ENCODE results near the gene ANKMY2.
A peak's percentile ranks its signal among the peaks of the same experiment; 100 is the strongest.
"Not testable (repeated sequence)": the region's sequence is repeated elsewhere in the genome, so short reads cannot be mapped to it uniquely, and the experiment has no call there.

Gene ANKMY2

DNA sequence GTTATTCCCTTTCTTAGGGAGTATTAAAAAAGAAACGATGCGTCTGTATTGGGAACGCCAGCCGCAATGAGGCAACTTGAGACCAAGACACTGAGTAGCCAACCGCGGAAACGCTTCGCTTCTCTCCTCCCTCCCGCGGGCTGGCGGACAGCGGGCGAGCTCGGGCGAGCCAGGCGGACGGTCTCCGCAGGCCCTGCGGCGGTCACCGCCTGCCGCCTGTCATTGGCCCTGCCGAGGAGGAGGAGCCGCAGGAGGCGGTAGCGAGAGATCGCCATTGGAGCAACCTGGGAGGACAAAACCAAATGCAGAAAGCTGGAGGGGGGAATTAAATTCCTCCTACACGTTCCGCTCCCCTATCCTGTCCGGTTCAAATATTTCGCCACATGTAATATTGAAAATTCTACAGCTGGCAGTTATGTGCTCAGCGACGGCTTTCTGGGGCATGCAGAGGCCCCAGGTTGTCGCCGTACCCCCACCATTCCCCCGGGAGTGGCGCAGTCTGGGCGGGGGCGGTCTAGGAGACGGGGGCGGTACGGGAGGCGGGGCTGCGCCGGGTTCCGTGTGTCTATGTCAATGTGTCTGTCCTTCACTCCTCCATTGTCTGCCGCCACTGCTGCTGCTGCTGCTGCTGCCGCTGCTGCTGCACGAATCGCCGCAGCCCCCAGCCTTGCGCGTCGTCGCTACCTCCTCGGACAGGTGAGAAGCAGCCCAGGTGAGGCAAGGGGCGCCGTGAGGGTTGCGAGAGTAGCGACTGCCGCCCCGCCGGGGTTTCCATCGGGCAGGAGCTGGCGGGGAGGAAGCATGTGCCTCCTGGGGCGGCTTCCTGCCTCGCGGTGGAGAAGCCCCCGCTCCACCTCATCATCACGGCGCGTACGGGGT lies at the start of gene ANKMY2, which contains the start of gene BZW2:
Gene ANKMY2, minus strand, starts transcription at position 162 of the 879 bp plus-strand sequence. CDS start 181 bp downstream, outside the sequence.
Gene BZW2, plus strand, starts transcription at position 589 of the 879 bp plus-strand sequence. CDS start 19,263 bp downstream, outside the sequence.
- Histone ChIP-seq H3K36me3 (ENCODE audit: insufficient read depth, low read depth, low read length) (no peaks in the 10 kb centered on the region), H3K9ac (ENCODE audit: low read depth, low read length) (peak within 1 kb of the TSS; percentile 95), H3K27ac (ENCODE audit: low read length) (peak within 1 kb of the TSS; percentile 97), H3K27me3 (ENCODE audit: insufficient read depth, low read length) (peaks cover 11% of the 10 kb centered on the region), H3K4me1 (ENCODE audit: insufficient read depth, low read length) (peaks cover 29% of the 10 kb centered on the region), H3K9me3 (ENCODE audit: insufficient read depth, low read depth, low read length) (no peaks in the 10 kb centered on the region), H3K4me3 (ENCODE audit: low read length) (peak within 1 kb of the TSS; percentile 95)

DNA sequence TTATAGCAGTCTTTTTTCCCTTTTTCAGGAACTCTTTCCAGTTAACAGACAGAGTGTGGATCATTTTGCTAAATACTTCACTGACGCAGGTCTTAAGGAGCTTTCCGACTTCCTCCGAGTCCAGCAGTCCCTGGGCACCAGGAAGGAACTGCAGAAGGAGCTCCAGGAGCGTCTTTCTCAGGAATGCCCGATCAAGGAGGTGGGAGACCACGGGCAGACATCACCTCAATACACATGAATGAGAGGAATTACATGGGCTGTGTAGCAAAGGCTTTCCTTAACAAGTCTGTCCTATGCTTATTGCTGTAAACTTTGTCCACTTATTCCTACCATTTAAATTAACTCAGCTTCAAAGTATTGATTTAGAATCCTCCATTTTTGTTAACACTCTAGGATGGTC lies 49.3 kb upstream of the ANKMY2 start:
- Histone ChIP-seq H3K36me3 (ENCODE audit: insufficient read depth, low read depth, low read length) (peaks cover 98% of the 10 kb centered on the region), H3K4me1 (ENCODE audit: insufficient read depth, low read length) (no peaks in the 10 kb centered on the region), H3K9ac (ENCODE audit: low read depth, low read length) (no peak overlapping the region), H3K4me3 (ENCODE audit: low read length) (no peak overlapping the region), H3K9me3 (ENCODE audit: insufficient read depth, low read depth, low read length) (no peaks in the 10 kb centered on the region), H3K27ac (ENCODE audit: low read length) (no peak overlapping the region), H3K27me3 (ENCODE audit: insufficient read depth, low read length) (no peaks in the 10 kb centered on the region)

DNA sequence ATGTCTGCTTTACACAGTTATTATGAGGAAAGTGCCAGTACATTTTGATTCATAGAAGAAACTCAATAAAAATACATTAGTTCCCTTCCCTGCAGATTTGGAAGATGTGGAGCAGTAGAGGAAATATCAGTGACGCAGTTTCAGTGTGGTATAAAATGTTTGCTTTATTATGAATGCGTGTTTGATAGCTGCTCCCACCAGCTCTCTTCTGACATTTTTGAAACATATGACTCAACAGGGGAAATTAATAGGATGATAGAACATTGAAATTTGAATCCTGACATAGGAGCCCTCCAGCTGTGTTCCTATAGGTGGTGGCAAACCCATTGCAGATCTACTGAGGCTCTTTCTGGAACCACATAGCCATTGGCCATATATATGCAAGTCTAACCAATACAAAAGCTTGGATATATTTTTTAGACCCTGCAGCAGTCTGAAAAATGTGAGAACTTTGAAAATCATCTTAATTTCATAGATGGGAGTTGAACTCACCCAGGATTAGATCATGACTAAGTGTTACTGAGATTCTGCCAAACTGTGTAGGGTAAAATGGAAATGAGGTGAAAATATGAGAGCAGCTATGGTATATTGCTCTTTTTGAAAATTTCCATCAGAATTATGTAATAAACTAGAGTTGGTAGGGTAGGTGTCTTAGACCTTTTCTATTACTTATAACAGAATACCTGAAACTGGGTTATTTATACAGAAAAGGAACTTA lies 48.2 kb upstream of the ANKMY2 start:
- Histone ChIP-seq H3K4me1 (ENCODE audit: insufficient read depth, low read length) (no peaks in the 10 kb centered on the region), H3K27me3 (ENCODE audit: insufficient read depth, low read length) (no peaks in the 10 kb centered on the region), H3K36me3 (ENCODE audit: insufficient read depth, low read depth, low read length) (peaks cover 94% of the 10 kb centered on the region), H3K4me3 (ENCODE audit: low read length) (no peak overlapping the region), H3K27ac (ENCODE audit: low read length) (no peak overlapping the region), H3K9me3 (ENCODE audit: insufficient read depth, low read depth, low read length) (no peaks in the 10 kb centered on the region), H3K9ac (ENCODE audit: low read depth, low read length) (no peak overlapping the region)

DNA sequence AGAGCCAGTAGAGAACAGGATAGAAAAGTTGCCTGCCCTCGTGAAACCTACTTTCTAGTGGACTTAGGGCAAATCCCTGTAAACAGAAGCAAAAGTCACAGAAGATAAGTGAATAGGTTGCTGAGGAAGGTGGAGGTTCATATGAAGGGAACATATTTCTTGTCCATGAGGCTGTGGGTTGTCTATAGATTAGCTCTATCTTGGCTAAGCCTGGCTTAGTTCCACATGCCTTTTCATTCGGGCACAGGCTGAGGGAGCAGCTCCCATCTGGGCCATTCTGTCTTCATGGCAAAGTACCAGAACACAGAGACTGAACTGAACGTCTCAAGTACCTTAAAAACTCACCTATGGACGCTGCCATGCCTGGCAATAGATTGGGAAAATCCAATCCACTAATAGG lies 45.7 kb upstream of the ANKMY2 start:
- no peak overlapping the region for H3K27ac ChIP-seq (ENCODE audit: low read length)

DNA sequence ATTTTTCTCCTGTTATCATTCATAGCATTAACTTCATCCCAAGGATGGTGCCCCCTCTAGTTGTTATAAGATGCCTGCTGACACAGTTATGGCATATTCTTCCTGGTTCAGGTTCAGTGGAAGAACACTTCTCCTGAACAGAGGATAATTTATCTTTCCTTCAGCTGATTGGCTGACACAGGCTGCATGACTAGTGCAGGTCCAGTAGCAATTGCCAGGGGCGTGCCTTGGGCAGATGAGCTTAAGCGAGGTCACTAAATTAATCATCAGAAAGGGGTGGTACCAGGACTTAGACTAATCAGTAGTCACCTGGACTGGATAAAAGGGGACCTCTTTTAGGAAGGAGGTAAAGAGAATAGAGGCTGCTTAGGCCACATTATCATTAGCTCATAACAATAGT lies 42.7 kb upstream of the ANKMY2 start:
- Histone ChIP-seq H3K9ac (ENCODE audit: low read depth, low read length) (no peak overlapping the region), H3K4me1 (ENCODE audit: insufficient read depth, low read length) (no peaks in the 10 kb centered on the region; the same call in 1 of the 2 replicates), H3K36me3 (ENCODE audit: insufficient read depth, low read depth, low read length) (peaks cover 80% of the 10 kb centered on the region), H3K27ac (ENCODE audit: low read length) (no peak overlapping the region), H3K27me3 (ENCODE audit: insufficient read depth, low read length) (no peaks in the 10 kb centered on the region), H3K4me3 (ENCODE audit: low read length) (no peak overlapping the region), H3K9me3 (ENCODE audit: insufficient read depth, low read depth, low read length) (no peaks in the 10 kb centered on the region)

More for the DNA sequence above, 45.7 kb upstream of the ANKMY2 start:
- Histone ChIP-seq H3K4me3 (ENCODE audit: low read length) (no peak overlapping the region), H3K9me3 (ENCODE audit: insufficient read depth, low read depth, low read length) (no peaks in the 10 kb centered on the region), H3K27me3 (ENCODE audit: insufficient read depth, low read length) (no peaks in the 10 kb centered on the region), H3K9ac (ENCODE audit: low read depth, low read length) (no peak overlapping the region), H3K36me3 (ENCODE audit: insufficient read depth, low read depth, low read length) (peaks cover 80% of the 10 kb centered on the region), H3K4me1 (ENCODE audit: insufficient read depth, low read length) (no peaks in the 10 kb centered on the region)

DNA sequence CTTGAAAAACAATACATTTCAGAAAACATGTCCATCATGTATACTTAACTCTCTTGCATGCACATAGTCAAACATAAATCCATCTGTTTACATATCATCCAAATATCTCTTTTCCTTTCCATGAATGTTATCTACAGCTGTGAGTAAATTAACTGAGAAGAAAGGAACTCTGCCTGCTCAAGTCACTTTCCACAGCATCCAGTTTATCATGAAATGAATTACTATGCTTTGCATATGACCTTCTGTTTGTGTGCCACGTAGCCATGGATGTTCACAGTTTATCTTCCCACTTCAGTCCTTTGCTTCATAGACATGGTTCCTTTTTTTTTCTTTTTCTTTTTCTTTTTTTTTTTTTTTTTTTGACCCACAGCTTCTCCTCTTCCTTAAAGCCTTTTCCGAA lies 40.0 kb upstream of the ANKMY2 start:
- Histone ChIP-seq H3K27ac (ENCODE audit: low read length) (no peak overlapping the region), H3K27me3 (ENCODE audit: insufficient read depth, low read length) (no peaks in the 10 kb centered on the region), H3K9ac (ENCODE audit: low read depth, low read length) (no peak overlapping the region), H3K9me3 (ENCODE audit: insufficient read depth, low read depth, low read length) (no peaks in the 10 kb centered on the region), H3K4me3 (ENCODE audit: low read length) (no peak overlapping the region), H3K4me1 (ENCODE audit: insufficient read depth, low read length) (no peaks in the 10 kb centered on the region; the same call in 1 of the 2 replicates), H3K36me3 (ENCODE audit: insufficient read depth, low read depth, low read length) (peaks cover 78% of the 10 kb centered on the region)

DNA sequence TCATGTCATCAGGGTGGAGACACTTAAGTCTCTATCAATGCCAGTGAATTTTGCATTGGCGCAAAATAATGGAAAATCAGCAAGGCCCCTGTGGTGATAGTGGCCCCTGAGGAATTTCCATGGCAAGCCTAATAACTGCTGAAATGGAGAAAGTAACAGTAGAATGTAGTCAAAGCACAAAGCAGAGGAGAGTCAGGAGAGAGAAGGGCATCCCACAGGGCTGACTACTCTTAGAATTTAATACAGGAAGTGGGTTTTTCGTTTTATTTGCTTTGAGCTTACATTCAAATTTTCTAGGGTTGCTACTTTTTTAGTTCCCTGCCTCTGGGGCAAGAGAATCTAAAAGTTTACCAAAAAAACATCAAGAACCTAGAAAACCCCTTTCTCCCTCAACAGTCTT lies 39.4 kb upstream of the ANKMY2 start:
- H3K9ac ChIP-seq (ENCODE audit: low read depth, low read length) = no peak overlapping the region
- H3K36me3 ChIP-seq (ENCODE audit: insufficient read depth, low read depth, low read length) = peaks cover 73% of the 10 kb centered on the region
- no peak overlapping the region for H3K27ac ChIP-seq (ENCODE audit: low read length)
- H3K27me3 ChIP-seq (ENCODE audit: insufficient read depth, low read length) = no peaks in the 10 kb centered on the region
- no peak overlapping the region for H3K4me3 ChIP-seq (ENCODE audit: low read length)
- no peaks in the 10 kb centered on the region; the same call in 1 of the 2 replicates for H3K4me1 ChIP-seq (ENCODE audit: insufficient read depth, low read length)
- no peaks in the 10 kb centered on the region for H3K9me3 ChIP-seq (ENCODE audit: insufficient read depth, low read depth, low read length)

DNA sequence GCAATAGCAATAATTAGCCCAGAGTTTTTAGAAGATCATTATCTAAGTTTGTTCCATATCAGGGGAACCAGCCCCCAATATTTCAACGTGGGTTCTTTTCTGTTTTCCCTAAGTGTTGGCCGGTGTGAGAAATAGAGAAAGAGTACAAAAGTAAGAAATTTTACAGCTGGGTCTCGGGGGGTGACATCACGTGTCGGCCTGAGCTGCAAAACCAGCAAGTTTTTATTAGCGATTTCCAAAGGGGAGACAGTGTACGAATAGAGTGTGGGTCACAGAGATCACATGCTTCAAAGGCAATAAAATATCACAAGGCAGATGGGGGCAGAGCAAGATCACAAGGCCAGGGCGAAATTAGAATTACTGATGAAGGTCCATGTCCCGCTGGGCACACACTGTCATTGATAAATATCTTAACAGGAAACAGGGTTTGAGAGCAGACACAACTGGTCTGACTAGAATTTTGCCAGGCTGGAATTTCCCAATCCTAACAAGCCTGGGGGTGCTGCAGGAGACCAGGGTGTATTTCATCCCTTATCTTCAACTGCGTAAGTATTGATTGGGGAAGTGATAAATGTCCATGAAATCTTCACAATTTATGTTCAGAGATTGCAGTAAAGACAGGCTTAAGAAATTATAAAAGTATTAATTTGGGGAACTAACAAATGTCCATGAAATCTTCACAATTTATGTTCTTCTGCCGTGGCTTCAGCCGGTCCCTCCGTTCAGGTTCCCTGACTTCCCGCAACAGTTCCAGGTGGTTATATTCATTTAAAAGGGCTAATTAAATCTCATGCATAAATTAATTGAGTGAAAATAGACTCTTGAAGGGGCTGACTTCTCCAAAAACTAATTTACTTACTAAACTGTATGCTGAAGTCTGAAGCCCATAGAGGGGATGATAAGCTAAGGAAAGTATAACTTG lies 33.4 kb upstream of the ANKMY2 start:
- not testable (repeated sequence) for H3K9ac ChIP-seq (ENCODE audit: low read depth, low read length); H3K4me1 ChIP-seq (ENCODE audit: insufficient read depth, low read length); H3K4me3 ChIP-seq (ENCODE audit: low read length); H3K27me3 ChIP-seq (ENCODE audit: insufficient read depth, low read length); H3K27ac ChIP-seq (ENCODE audit: low read length); H3K9me3 ChIP-seq (ENCODE audit: insufficient read depth, low read depth, low read length)
- H3K36me3 ChIP-seq (ENCODE audit: insufficient read depth, low read depth, low read length) = peaks cover 75% of the 10 kb centered on the region

DNA sequence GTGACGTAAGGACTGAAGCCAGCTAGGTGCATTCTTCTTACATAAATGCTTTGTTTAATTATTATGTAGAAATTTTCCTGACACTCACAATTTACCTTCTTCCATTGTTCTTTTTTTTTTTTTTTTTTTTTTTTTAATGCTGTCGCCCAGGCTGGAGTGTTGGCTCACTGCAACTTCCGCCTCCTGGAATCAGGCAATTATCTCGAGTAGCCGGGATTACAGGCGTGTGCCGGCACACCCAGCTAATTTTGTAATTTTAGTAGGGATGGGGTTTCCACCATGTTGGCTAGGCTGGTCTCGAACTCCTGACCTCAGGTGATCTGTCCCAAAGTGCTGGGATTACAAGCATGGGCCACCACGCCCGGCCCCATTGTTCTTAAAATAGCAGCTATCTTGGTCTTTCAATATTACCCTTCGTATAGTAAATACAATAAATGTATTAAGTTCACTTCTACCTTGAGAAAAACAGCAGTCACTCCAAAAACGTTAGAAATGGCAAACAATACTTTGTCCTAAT lies 32.5 kb upstream of the ANKMY2 start:
- Histone ChIP-seq H3K27ac (ENCODE audit: low read length) (no peak overlapping the region), H3K4me1 (ENCODE audit: insufficient read depth, low read length) (no peaks in the 10 kb centered on the region)

DNA sequence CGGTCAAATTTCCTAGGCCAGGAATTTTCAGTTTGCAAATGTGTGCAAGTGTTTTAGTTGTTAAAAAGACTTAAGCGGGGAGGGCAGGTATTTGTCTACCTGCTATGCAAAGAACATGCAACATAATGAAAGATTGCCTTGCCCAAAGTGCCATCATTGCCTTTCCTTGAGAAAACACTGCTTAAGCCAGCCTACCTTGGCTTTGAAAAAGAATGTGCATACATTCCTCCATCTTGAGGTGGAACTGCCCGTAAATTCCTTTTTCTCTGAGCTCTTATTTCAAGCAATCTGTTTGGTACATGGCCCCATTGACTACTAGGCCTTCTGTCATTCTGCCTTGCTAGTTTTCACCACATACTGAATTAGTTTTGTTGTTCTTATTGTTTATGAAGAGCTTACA lies 29.7 kb upstream of the ANKMY2 start:
- Histone ChIP-seq H3K4me3 (ENCODE audit: low read length) (no peak overlapping the region), H3K27ac (ENCODE audit: low read length) (no peak overlapping the region), H3K9ac (ENCODE audit: low read depth, low read length) (no peak overlapping the region), H3K4me1 (ENCODE audit: insufficient read depth, low read length) (peaks cover 8% of the 10 kb centered on the region; the same call in 1 of the 2 replicates), H3K36me3 (ENCODE audit: insufficient read depth, low read depth, low read length) (peaks cover 47% of the 10 kb centered on the region), H3K27me3 (ENCODE audit: insufficient read depth, low read length) (no peaks in the 10 kb centered on the region), H3K9me3 (ENCODE audit: insufficient read depth, low read depth, low read length) (no peaks in the 10 kb centered on the region)

More for the DNA sequence above, 32.5 kb upstream of the ANKMY2 start:
- Histone ChIP-seq H3K9me3 (ENCODE audit: insufficient read depth, low read depth, low read length) (no peaks in the 10 kb centered on the region), H3K9ac (ENCODE audit: low read depth, low read length) (no peak overlapping the region), H3K4me3 (ENCODE audit: low read length) (no peak overlapping the region), H3K36me3 (ENCODE audit: insufficient read depth, low read depth, low read length) (peaks cover 67% of the 10 kb centered on the region), H3K27me3 (ENCODE audit: insufficient read depth, low read length) (no peaks in the 10 kb centered on the region)

DNA sequence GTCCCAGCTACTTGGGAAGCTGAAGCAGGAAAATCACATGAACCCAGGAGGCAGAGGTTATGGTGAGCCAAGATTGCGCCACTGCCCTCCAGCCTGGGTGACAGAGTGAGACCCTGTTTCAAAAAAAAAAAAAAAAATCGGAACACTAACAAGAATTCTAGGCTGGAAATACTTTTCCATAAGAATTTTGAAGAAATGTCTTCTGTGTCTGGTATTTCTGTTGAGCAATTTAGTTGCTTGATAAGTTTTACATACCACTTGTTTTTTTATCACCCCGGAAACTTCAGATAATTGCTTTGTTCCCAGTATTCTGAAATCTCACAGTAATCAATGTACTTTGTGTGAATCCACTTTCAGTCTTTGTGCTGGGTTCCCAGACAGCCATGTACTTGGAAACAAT lies 26.3 kb upstream of the ANKMY2 start:
- Histone ChIP-seq H3K9ac (ENCODE audit: low read depth, low read length) (no peak overlapping the region), H3K36me3 (ENCODE audit: insufficient read depth, low read depth, low read length) (peaks cover 35% of the 10 kb centered on the region), H3K4me3 (ENCODE audit: low read length) (no peak overlapping the region), H3K4me1 (ENCODE audit: insufficient read depth, low read length) (peaks cover 14% of the 10 kb centered on the region), H3K27ac (ENCODE audit: low read length) (no peak overlapping the region), H3K27me3 (ENCODE audit: insufficient read depth, low read length) (no peaks in the 10 kb centered on the region), H3K9me3 (ENCODE audit: insufficient read depth, low read depth, low read length) (no peaks in the 10 kb centered on the region)

Measured in iPS-20b (cell line).